H9 (cell line): ENCODE data around the gene TENT5A. TPM values are rescaled to one million over a fixed set of nuclear protein-coding genes. Genes with fewer than 3 reads are reported as not detected.

Source experiments
- DNase-seq: peaks from one replicate; pipeline ENCODE4 v3.0.0-alpha.2; 2017
- H2AFZ ChIP-seq: one replicate; pipeline ENCODE4 v1.6.1; 2013; ENCODE audit warnings: mild to moderate bottlenecking, low read length, control low read depth, moderate library complexity
- H2AK5ac ChIP-seq: 2 replicates; pipeline ENCODE4 v1.6.1; 2013; ENCODE audit warnings: low read length, control low read depth, mixed read lengths; ENCODE audit not compliant: insufficient read length
- H2BK120ac ChIP-seq: one replicate; pipeline ENCODE4 v1.6.1; 2013; ENCODE audit warnings: low read depth, mild to moderate bottlenecking, low read length, control low read depth, inconsistent platforms; ENCODE audit not compliant: poor library complexity, severe bottlenecking
- H2BK12ac ChIP-seq: 2 replicates; pipeline ENCODE4 v1.6.1; 2013; ENCODE audit warnings: low read length, control low read depth, mixed read lengths, low read depth; ENCODE audit not compliant: insufficient read length
- H2BK15ac ChIP-seq: 2 replicates; pipeline ENCODE4 v1.6.1; 2013; ENCODE audit warnings: low read depth, low read length, control low read depth
- H2BK20ac ChIP-seq: one replicate; pipeline ENCODE4 v1.6.1; 2013; ENCODE audit warnings: low read depth, mild to moderate bottlenecking, low read length, control low read depth, inconsistent platforms; ENCODE audit not compliant: poor library complexity, severe bottlenecking
- H2BK5ac ChIP-seq: 2 replicates; pipeline ENCODE4 v1.6.1; 2013; ENCODE audit warnings: low read length, control low read depth, mixed read lengths; ENCODE audit not compliant: insufficient read length
- H3K14ac ChIP-seq: 2 replicates; pipeline ENCODE4 v1.6.1; 2013; ENCODE audit warnings: low read length, control low read depth; ENCODE audit not compliant: insufficient read depth
- H3K18ac ChIP-seq: 2 replicates; pipeline ENCODE4 v1.6.1; 2013; ENCODE audit warnings: low read depth, mild to moderate bottlenecking, mixed read lengths, low read length, control low read depth; ENCODE audit not compliant: insufficient read length
- H3K23ac ChIP-seq: 2 replicates; pipeline ENCODE4 v1.6.1; 2013; ENCODE audit warnings: low read length, control low read depth, mixed read lengths, low read depth; ENCODE audit not compliant: insufficient read length
- H3K23me2 ChIP-seq: 2 replicates; pipeline ENCODE4 v1.6.1; 2013; ENCODE audit warnings: low read depth, mild to moderate bottlenecking, mixed read lengths, low read length, control low read depth; ENCODE audit not compliant: insufficient read length, poor library complexity, severe bottlenecking
- H3K27ac ChIP-seq: 2 replicates; pipeline ENCODE4 v1.5.1; 2013; ENCODE audit warnings: low read length, control low read depth, mixed read lengths, low read depth; ENCODE audit not compliant: insufficient read length
- H3K27me3 ChIP-seq: 2 replicates; pipeline ENCODE4 v1.6.1; 2013; ENCODE audit warnings: low read length, control low read depth, inconsistent platforms; ENCODE audit not compliant: insufficient read depth
- H3K4ac ChIP-seq: 2 replicates; pipeline ENCODE4 v1.6.1; 2013; ENCODE audit warnings: low read depth, mild to moderate bottlenecking, control low read depth, inconsistent platforms, low read length, moderate library complexity
- H3K4me1 ChIP-seq: 2 replicates; pipeline ENCODE4 v1.6.1; 2013; ENCODE audit warnings: low read length, control low read depth, inconsistent platforms; ENCODE audit not compliant: insufficient read depth
- H3K4me2 ChIP-seq: 2 replicates; pipeline ENCODE4 v1.6.1; 2013; ENCODE audit warnings: low read length, control low read depth, mixed read lengths; ENCODE audit not compliant: insufficient read length, insufficient read depth
- H3K56ac ChIP-seq: 2 replicates; pipeline ENCODE4 v1.6.1; 2013; ENCODE audit warnings: low read depth, mild to moderate bottlenecking, mixed read lengths, low read length, control low read depth; ENCODE audit not compliant: insufficient read length
- H3K79me1 ChIP-seq: 2 replicates; pipeline ENCODE4 v1.6.1; 2013; ENCODE audit warnings: low read depth, mild to moderate bottlenecking, moderate library complexity, low read length, control low read depth, inconsistent platforms; ENCODE audit not compliant: insufficient read depth, poor library complexity, severe bottlenecking
- H3K79me2 ChIP-seq: 2 replicates; pipeline ENCODE4 v1.6.1; 2013; ENCODE audit warnings: low read length, control low read depth, inconsistent platforms; ENCODE audit not compliant: insufficient read depth
- H3K9ac ChIP-seq: 2 replicates; pipeline ENCODE4 v1.6.1; 2013; ENCODE audit warnings: low read length, control low read depth, mixed read lengths; ENCODE audit not compliant: insufficient read length; ENCODE audit errors: extremely low read depth
- H3K9me3 ChIP-seq: one replicate; pipeline ENCODE4 v1.6.1; 2013; ENCODE audit warnings: low read depth, low read length, inconsistent platforms; ENCODE audit not compliant: control insufficient read depth
- H3T11ph ChIP-seq: one replicate; pipeline ENCODE4 v1.6.1; 2013; ENCODE audit warnings: mild to moderate bottlenecking, low read length, control low read depth, inconsistent platforms
- H4K20me1 ChIP-seq: one replicate; pipeline ENCODE4 v1.6.1; 2013; ENCODE audit not compliant: control insufficient read depth, insufficient read length, insufficient read depth
- H4K5ac ChIP-seq: 2 replicates; pipeline ENCODE4 v1.6.1; 2013; ENCODE audit warnings: low read depth, mild to moderate bottlenecking, mixed read lengths, low read length, control low read depth; ENCODE audit not compliant: insufficient read length
- H4K8ac ChIP-seq: replicated peaks from 2 replicates; pipeline ENCODE4 v1.6.1; 2013; ENCODE audit warnings: low read length, control low read depth, mixed read lengths, low read depth; ENCODE audit not compliant: insufficient read length
- H4K91ac ChIP-seq: 2 replicates; pipeline ENCODE4 v1.6.1; 2013; ENCODE audit warnings: low read depth, mild to moderate bottlenecking, moderate library complexity, mixed read lengths, low read length, control low read depth; ENCODE audit not compliant: insufficient read length
- H3K27ac Mint-ChIP-seq, 3 experiments: 2 replicates in 2 of 3; 3 replicates in 1 of 3; pipeline ENCODE4 v1.8.0; 2020 to 2021; ENCODE audit warnings: mixed read lengths in 3 of 3, mild to moderate bottlenecking in 1 of 3, moderate library complexity in 1 of 3
- H3K27me3 Mint-ChIP-seq: 2 replicates; pipeline ENCODE4 v1.8.0; 2021; ENCODE audit warnings: low read depth, mild to moderate bottlenecking, moderate library complexity, mixed read lengths
- H3K36me3 Mint-ChIP-seq, 3 experiments: 2 replicates in 2 of 3; 3 replicates in 1 of 3; pipeline ENCODE4 v1.8.0; 2020 to 2021; ENCODE audit warnings: low read depth in 3 of 3, mixed read lengths in 3 of 3; ENCODE audit not compliant: insufficient read depth in 1 of 3
- H3K4me1 Mint-ChIP-seq, 2 experiments: 2 replicates each; pipeline ENCODE4 v1.8.0; 2020; ENCODE audit warnings: mixed read lengths in 2 of 2
- H3K4me3 Mint-ChIP-seq, 2 experiments: 2 replicates in 1 of 2; 3 replicates in 1 of 2; pipeline ENCODE4 v1.8.0; 2020 to 2021; ENCODE audit warnings: mild to moderate bottlenecking in 2 of 2, mixed read lengths in 2 of 2, moderate library complexity in 1 of 2
- H3K9me3 Mint-ChIP-seq, 2 experiments: 2 replicates in 1 of 2; 3 replicates in 1 of 2; pipeline ENCODE4 v1.8.0; 2020; ENCODE audit warnings: mild to moderate bottlenecking in 2 of 2, mixed read lengths in 2 of 2, moderate library complexity in 1 of 2
- WGBS: extraction: QIAGEN DNeasy Blood & Tissue Kit; methylation state at CpG from one replicate; pipeline ENCODE4 v1.1.7; 2013; ENCODE audit warnings: missing lambda C conversion rate, low lambda C conversion rate, mixed read lengths; ENCODE audit not compliant: insufficient read length; ENCODE audit errors: extremely low coverage; 5-methylcytosine and 5-hydroxymethylcytosine counted together
- total RNA-seq: library from RNA; stranded (reverse); gene quantifications from 2 replicates; pipeline ENCODE4 v1.2.1, GENCODE V29; 2021
- TF ChIP-seq, protein P1 (sequence below): fragments of 200-600 bp; sonication (generic); conservative IDR thresholded peaks from 3 replicates; pipeline ENCODE4 v1.8.0; 2021; ENCODE audit warnings: antibody characterized with exemption, mild to moderate bottlenecking

Gene TENT5A
- total RNA-seq, 1 experiment from 2014 or later, result 1.4 TPM

DNA sequence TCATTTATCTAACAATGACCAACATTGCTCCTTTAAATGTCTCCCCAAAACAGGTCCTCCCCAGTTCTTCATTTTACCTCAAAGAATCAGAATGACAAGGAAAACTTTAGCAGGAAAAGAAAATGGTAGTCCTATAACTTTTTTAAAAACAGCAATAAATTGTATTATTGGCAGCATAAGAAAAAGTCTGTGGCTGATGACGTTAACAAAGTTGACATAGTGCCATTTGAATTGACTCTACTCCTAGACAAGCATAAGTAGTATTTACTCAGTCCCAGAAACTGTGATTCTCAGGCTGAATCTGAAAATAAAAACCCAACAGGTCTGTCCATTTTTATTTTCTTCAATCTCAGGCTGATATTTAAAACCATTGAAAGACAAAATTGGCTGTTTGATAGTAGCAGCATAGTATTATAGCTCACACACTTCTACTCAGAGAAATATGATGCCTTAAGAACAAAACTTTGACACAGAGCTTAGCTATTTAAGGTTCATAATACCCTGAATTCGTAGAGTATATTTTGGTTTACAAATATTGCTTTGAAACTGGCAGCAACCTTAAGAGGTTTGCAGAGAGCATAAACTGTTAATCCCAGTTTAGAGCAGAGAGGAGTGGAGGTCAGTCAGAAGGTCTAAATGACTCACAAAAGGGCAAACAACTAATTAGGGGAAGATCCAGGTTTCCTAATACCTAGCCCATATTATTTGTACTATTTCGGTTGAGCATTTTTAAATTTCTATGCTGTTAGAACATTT, 35.0 kb upstream of the TENT5A start:
- TF ChIP-seq, protein P1, sequence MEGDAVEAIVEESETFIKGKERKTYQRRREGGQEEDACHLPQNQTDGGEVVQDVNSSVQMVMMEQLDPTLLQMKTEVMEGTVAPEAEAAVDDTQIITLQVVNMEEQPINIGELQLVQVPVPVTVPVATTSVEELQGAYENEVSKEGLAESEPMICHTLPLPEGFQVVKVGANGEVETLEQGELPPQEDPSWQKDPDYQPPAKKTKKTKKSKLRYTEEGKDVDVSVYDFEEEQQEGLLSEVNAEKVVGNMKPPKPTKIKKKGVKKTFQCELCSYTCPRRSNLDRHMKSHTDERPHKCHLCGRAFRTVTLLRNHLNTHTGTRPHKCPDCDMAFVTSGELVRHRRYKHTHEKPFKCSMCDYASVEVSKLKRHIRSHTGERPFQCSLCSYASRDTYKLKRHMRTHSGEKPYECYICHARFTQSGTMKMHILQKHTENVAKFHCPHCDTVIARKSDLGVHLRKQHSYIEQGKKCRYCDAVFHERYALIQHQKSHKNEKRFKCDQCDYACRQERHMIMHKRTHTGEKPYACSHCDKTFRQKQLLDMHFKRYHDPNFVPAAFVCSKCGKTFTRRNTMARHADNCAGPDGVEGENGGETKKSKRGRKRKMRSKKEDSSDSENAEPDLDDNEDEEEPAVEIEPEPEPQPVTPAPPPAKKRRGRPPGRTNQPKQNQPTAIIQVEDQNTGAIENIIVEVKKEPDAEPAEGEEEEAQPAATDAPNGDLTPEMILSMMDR, result no peak
- H3K79me1 ChIP-seq, result no peaks in the 10 kb centered on the region
- no peak overlapping the region for H3K4me2 ChIP-seq
- no peaks in the 10 kb centered on the region for H4K20me1 ChIP-seq
- no peak overlapping the region for H3K14ac ChIP-seq
- H3K9me3 ChIP-seq, result no peaks in the 10 kb centered on the region
- no peak overlapping the region for H3T11ph ChIP-seq
- H3K4me1 ChIP-seq, result peaks cover 4% of the 10 kb centered on the region; the same call in 1 of the 2 replicates
- no peak overlapping the region for H3K9ac ChIP-seq
- Mint-ChIP-seq H3K36me3 (no peaks in the 10 kb centered on the region), H3K27me3 (no peaks in the 10 kb centered on the region), H3K9me3 (no peaks in the 10 kb centered on the region), H3K4me1 (peaks cover 46 to 60% of the 10 kb centered on the region in 2 experiments), H3K4me3 (no peak overlapping the region), H3K27ac (no peak overlapping the region)
- WGBS, result no CpG with 5 or more reads among the region's 3 CpGs
- no peak overlapping the region for H2AFZ ChIP-seq
- H4K8ac ChIP-seq, result no peak overlapping the region
- no peaks in the 10 kb centered on the region for H3K23me2 ChIP-seq
- H3K79me2 ChIP-seq, result no peaks in the 10 kb centered on the region
- DNase-seq, result no peak
- no peak overlapping the region for H2BK12ac ChIP-seq
- no peak overlapping the region for H4K91ac ChIP-seq
- H2BK5ac ChIP-seq, result no peak overlapping the region
- no peak overlapping the region for H3K4ac ChIP-seq
- H2BK120ac ChIP-seq, result no peak overlapping the region
- no peak overlapping the region for H3K56ac ChIP-seq
- H3K27me3 ChIP-seq, result no peaks in the 10 kb centered on the region
- no peak overlapping the region for H2BK15ac ChIP-seq
- H4K5ac ChIP-seq, result no peak overlapping the region
- no peak overlapping the region for H3K18ac ChIP-seq
- no peak overlapping the region for H2AK5ac ChIP-seq
- no peak overlapping the region for H3K23ac ChIP-seq
- no peak overlapping the region for H3K27ac ChIP-seq
- H2BK20ac ChIP-seq, result no peak overlapping the region
